CD4-positive, alpha-beta T cell (primary cell): ENCODE results near the gene USP3. TPM values are rescaled to one million over a fixed set of nuclear protein-coding genes. Genes with fewer than 3 reads are reported as not detected.

Experiments
- ATAC-seq: fragments of 200-7000 bp; cut with Tn5 transposase; one replicate; pipeline ENCODE4 v1.10.0; 2022; ENCODE audit warnings: mild to moderate bottlenecking; ENCODE audit not compliant: poor library complexity
- CTCF ChIA-PET: fragments of 350-600 bp; sonication (Branson Sonifier 250); formaldehyde crosslinking; loops from one replicate; lab custom pipeline; 2021; ENCODE audit warnings: antibody characterized with exemption, inconsistent platforms; lab: Charles Lee
- POLR2A ChIA-PET: fragments of 350-600 bp; sonication (Branson Sonifier 250); formaldehyde crosslinking; loops from one replicate; lab custom pipeline; 2021; ENCODE audit warnings: antibody characterized with exemption, inconsistent platforms; lab: Charles Lee
- DNase-seq, 14 experiments: peaks; one replicate each; pipeline ENCODE4 v3.0.0-alpha.2; 2013 to 2020; ENCODE audit warnings: mixed read lengths in 2 of 14
- H3K27ac ChIP-seq, 2 donors: one replicate each; pipeline versions ENCODE4 v1.5.1 to v1.7.0; 2013; ENCODE audit warnings: low read length in 2 of 2, low read depth in 1 of 2, mild to moderate bottlenecking in 1 of 2
- H3K27me3 ChIP-seq, 2 experiments: 1 replicate in 1 of 2; 2 replicates in 1 of 2; pipeline versions ENCODE4 v1.6.1 to v1.7.0; 2013; ENCODE audit warnings: low read length in 2 of 2, control low read depth in 1 of 2, mild to moderate bottlenecking in 1 of 2, moderate library complexity in 1 of 2; ENCODE audit not compliant: insufficient read depth in 2 of 2, control insufficient read depth in 1 of 2
- H3K36me3 ChIP-seq: one replicate; pipeline ENCODE4 v1.6.1; 2013; ENCODE audit warnings: low read length, control low read depth; ENCODE audit not compliant: insufficient read depth
- H3K4me1 ChIP-seq: one replicate; pipeline ENCODE4 v1.6.1; 2013; ENCODE audit warnings: low read length, control low read depth; ENCODE audit not compliant: insufficient read depth
- H3K4me3 ChIP-seq: one replicate; pipeline ENCODE4 v1.5.1; 2013; ENCODE audit warnings: mild to moderate bottlenecking, low read length, moderate library complexity
- H3K9me3 ChIP-seq, 2 experiments: 1 replicate in 1 of 2; 2 replicates in 1 of 2; pipeline versions ENCODE4 v1.6.1 to v1.7.0; 2013; ENCODE audit warnings: low read length in 2 of 2, mild to moderate bottlenecking in 2 of 2, control low read depth in 1 of 2, moderate library complexity in 1 of 2; ENCODE audit not compliant: control insufficient read depth in 1 of 2, insufficient read depth in 1 of 2
- H3K27ac Mint-ChIP-seq: one replicate; pipeline ENCODE4 v1.8.0; 2020; ENCODE audit warnings: mixed read lengths
- H3K27me3 Mint-ChIP-seq: one replicate; pipeline ENCODE4 v1.8.0; 2021; ENCODE audit warnings: mixed read lengths
- H3K36me3 Mint-ChIP-seq: one replicate; pipeline ENCODE4 v1.8.0; 2021; ENCODE audit warnings: low read depth, mixed read lengths
- H3K4me1 Mint-ChIP-seq: one replicate; pipeline ENCODE4 v1.8.0; 2021; ENCODE audit warnings: low read depth, mixed read lengths
- H3K4me3 Mint-ChIP-seq: one replicate; pipeline ENCODE4 v1.8.0; 2020; ENCODE audit warnings: mild to moderate bottlenecking, mixed read lengths
- H3K9me3 Mint-ChIP-seq: one replicate; pipeline ENCODE4 v1.8.0; 2020; ENCODE audit warnings: mixed read lengths
- CTCF ChIP-seq: fragments of 200-600 bp; IDR thresholded peaks from one replicate; pipeline ENCODE4 v1.8.0; 2022; ENCODE audit warnings: antibody characterized with exemption, mild to moderate bottlenecking
- intact Hi-C, 2 experiments: fragments of 100-400 bp; cut with DNase I in 1 of 2; cut with micrococcal nuclease in 1 of 2; formaldehyde crosslinking; loops; one replicate each; pipeline versions ENCODE4 v1.15.1 to v1.9.0; 2023 to 2025; cut with DNase I, micrococcal nuclease
- total RNA-seq, 174 experiments: library from RNA in 2 of 174; stranded (reverse) in 2 of 174; gene quantifications; one replicate each; pipeline ENCODE4 v1.2.3 and lab custom pipeline; 2021 to 2026

USP3 gene
- total RNA-seq, 2 experiments from 2014 or later = 280 to 282 TPM

DNA sequence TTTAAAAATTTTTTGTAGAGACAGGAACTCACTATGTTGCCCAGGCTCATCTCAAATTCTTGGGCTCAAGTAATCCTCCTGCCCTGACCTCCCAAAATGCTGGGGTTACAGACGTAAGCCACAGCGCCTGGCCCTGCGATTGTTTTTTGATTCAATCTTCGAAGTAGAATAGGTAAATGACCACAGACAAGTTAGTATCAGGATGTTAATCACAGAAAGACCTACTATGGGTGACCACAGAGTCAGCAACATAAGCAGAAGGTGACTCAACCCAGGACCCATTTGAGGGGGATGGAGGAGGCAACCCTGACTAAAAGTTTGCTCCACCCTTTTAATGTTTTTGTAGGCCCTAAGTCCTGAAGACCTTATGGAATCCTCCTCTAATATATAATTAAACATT is 10.0 kb upstream of the USP3 start:
- peaks cover 0 to 4% of the 10 kb centered on the region in 2 experiments for H3K9me3 ChIP-seq

GRCh38 chr15:63495343-63495742 is 9.1 kb upstream of the USP3 start:
- no peaks in the 10 kb centered on the region for H3K36me3 ChIP-seq
- H3K4me3 ChIP-seq = no peak overlapping the region
- H3K4me1 Mint-ChIP-seq = peaks cover 69% of the 10 kb centered on the region
- no peaks in the 10 kb centered on the region for H3K27me3 Mint-ChIP-seq
- H3K27me3 ChIP-seq = no peaks in the 10 kb centered on the region
- H3K27ac ChIP-seq = peak overlapping the region; percentile 88 to 99
- ChIA-PET CTCF (interaction anchor here (1.1 to 5.0 kb wide), 7 partner anchors 8 to 29 kb away, joined by 3 to 40 read pairs (median 12); no protein-coding TSS in a partner anchor), POLR2A (interaction anchor here (0.7 to 5.0 kb wide), 6 partner anchors 7 to 55 kb away, joined by 3 to 166 read pairs (median 28); partner anchors contain the start of gene USP3)
- no peaks in the 10 kb centered on the region for H3K36me3 Mint-ChIP-seq
- H3K4me1 ChIP-seq = peaks cover 88% of the 10 kb centered on the region
- H3K4me3 Mint-ChIP-seq = peak overlapping the region; percentile 74
- no peak for ATAC-seq
- peak in 3 of 14 experiments; percentile 38 to 57 (median 41) for DNase-seq
- peaks cover 0 to 4% of the 10 kb centered on the region in 2 experiments for H3K9me3 ChIP-seq
- intact Hi-C loops = no loop called here
- no peaks in the 10 kb centered on the region for H3K9me3 Mint-ChIP-seq
- TF ChIP-seq CTCF = no peak
- no peak overlapping the region for H3K27ac Mint-ChIP-seq

More for the DNA sequence above, 10.0 kb upstream of the USP3 start:
- no peak overlapping the region for H3K27ac Mint-ChIP-seq
- no peak overlapping the region for H3K4me3 Mint-ChIP-seq
- no peak for TF ChIP-seq CTCF
- Histone ChIP-seq H3K27ac (peak overlapping the region in 1 of 2 donors; percentile 88), H3K27me3 (no peaks in the 10 kb centered on the region), H3K4me1 (peaks cover 81% of the 10 kb centered on the region), H3K36me3 (no peaks in the 10 kb centered on the region), H3K4me3 (no peak overlapping the region)
- DNase-seq (peak in 2 of 14 experiments; percentile 49 to 50), ATAC-seq (no peak)
- intact Hi-C loops = no loop called here
- ChIA-PET POLR2A (interaction anchor here (0.7 to 7.6 kb wide), 6 partner anchors 10 to 59 kb away, joined by 3 to 166 read pairs (median 70); partner anchors contain the start of gene USP3), CTCF (interaction anchor here (5.0 kb wide), 1 partner anchor 28 kb away, joined by 35 read pairs; no protein-coding TSS in a partner anchor)
- no peaks in the 10 kb centered on the region for H3K9me3 Mint-ChIP-seq
- H3K36me3 Mint-ChIP-seq = no peaks in the 10 kb centered on the region
- peaks cover 60% of the 10 kb centered on the region for H3K4me1 Mint-ChIP-seq
- H3K27me3 Mint-ChIP-seq = no peaks in the 10 kb centered on the region

- peak overlapping the region; percentile 88 to 99 for H3K27ac ChIP-seq
Measured at GRCh38 chr15:63495780-63496488, 8.5 kb upstream of the USP3 start.

More at GRCh38 chr15:63495780-63496488, 8.5 kb upstream of the USP3 start:
- peaks cover 88% of the 10 kb centered on the region for H3K4me1 ChIP-seq
- POLR2A ChIA-PET = interaction anchor here (0.6 to 5.0 kb wide), 11 partner anchors 8 to 304 kb away, joined by 3 to 166 read pairs (median 5); partner anchors contain the start of gene USP3
- no peak for TF ChIP-seq CTCF
- H3K36me3 Mint-ChIP-seq = no peaks in the 10 kb centered on the region
- H3K27me3 ChIP-seq = no peaks in the 10 kb centered on the region
- no peak overlapping the region for H3K4me3 ChIP-seq
- intact Hi-C loops = no loop called here
- no peak for ATAC-seq
- H3K9me3 ChIP-seq = peaks cover 0 to 4% of the 10 kb centered on the region in 2 experiments
- CTCF ChIA-PET = interaction anchor here (1.1 to 5.0 kb wide), 9 partner anchors 7 to 29 kb away, joined by 3 to 40 read pairs (median 12); no protein-coding TSS in a partner anchor
- no peak overlapping the region for H3K27ac Mint-ChIP-seq
- no peaks in the 10 kb centered on the region for H3K27me3 Mint-ChIP-seq
- H3K4me3 Mint-ChIP-seq = peak overlapping the region; percentile 13
- H3K4me1 Mint-ChIP-seq = peaks cover 72% of the 10 kb centered on the region
- no peaks in the 10 kb centered on the region for H3K36me3 ChIP-seq
- no peaks in the 10 kb centered on the region for H3K9me3 Mint-ChIP-seq
- DNase-seq = no peak
